SU-DHL-6 (cell line): ENCODE data around the gene CYP2J2.

Source experiments
- H2AFZ ChIP-seq: fragments of 200-600 bp; sonication (generic); 2 replicates; pipeline ENCODE4 v1.6.1; 2014; ENCODE audit warnings: low read depth, mild to moderate bottlenecking, moderate library complexity, mixed read lengths, antibody characterized with exemption, low read length; ENCODE audit not compliant: severe bottlenecking
- H3F3A ChIP-seq: fragments of 200-600 bp; shearing (Covaris generic); 2 replicates; pipeline ENCODE4 v1.6.0; 2016; ENCODE audit warnings: antibody characterized with exemption, mild to moderate bottlenecking; ENCODE audit not compliant: insufficient read depth
- H3K27ac ChIP-seq: fragments of 200-600 bp; sonication (generic); 2 replicates; pipeline ENCODE4 v1.5.1; 2016; ENCODE audit warnings: low read depth, mild to moderate bottlenecking, low read length, moderate library complexity, mixed read lengths
- H3K27me3 ChIP-seq: fragments of 200-600 bp; sonication (generic), shearing (Covaris generic); 2 replicates; pipeline ENCODE4 v1.6.0; 2014; ENCODE audit warnings: mild to moderate bottlenecking, low read length
- H3K36me3 ChIP-seq: fragments of 200-600 bp; sonication (generic); 2 replicates; pipeline ENCODE4 v1.6.1; 2014; ENCODE audit warnings: mild to moderate bottlenecking, low read length, mixed read lengths
- H3K4me2 ChIP-seq: fragments of 300-600, 200-600 bp; shearing (Covaris generic), sonication (generic); 2 replicates; pipeline ENCODE4 v1.6.0; 2014; ENCODE audit warnings: low read length, low read depth, mild to moderate bottlenecking; ENCODE audit not compliant: poor library complexity, severe bottlenecking
- H3K4me3 ChIP-seq: fragments of 200-600 bp; sonication (generic); 2 replicates; pipeline ENCODE4 v1.5.1; 2014; ENCODE audit warnings: antibody characterized with exemption, low read length, mild to moderate bottlenecking, mixed read lengths; ENCODE audit not compliant: insufficient read depth, poor library complexity, severe bottlenecking
- H3K79me2 ChIP-seq: fragments of 200-600 bp; sonication (generic); 2 replicates; pipeline ENCODE4 v1.6.1; 2014; ENCODE audit warnings: mild to moderate bottlenecking, low read length, moderate library complexity; ENCODE audit not compliant: insufficient read depth
- H3K9ac ChIP-seq: fragments of 200-600 bp; sonication (generic); 2 replicates; pipeline ENCODE4 v1.7.0; 2014; ENCODE audit warnings: mild to moderate bottlenecking, low read length
- H3K9me2 ChIP-seq: fragments of 200-600 bp; sonication (generic); replicated peaks from 2 replicates; pipeline ENCODE4 v1.6.1; 2014; ENCODE audit warnings: low read length; ENCODE audit not compliant: insufficient read depth
- H3K9me3 ChIP-seq: fragments of 200-600 bp; sonication (generic); 2 replicates; pipeline ENCODE4 v1.6.1; 2014; ENCODE audit warnings: low read length, mixed read lengths; ENCODE audit not compliant: insufficient read depth
- H4K20me1 ChIP-seq: fragments of 200-600 bp; sonication (generic); 2 replicates; pipeline ENCODE4 v1.6.1; 2014; ENCODE audit warnings: low read depth, mild to moderate bottlenecking, antibody characterized with exemption, low read length, moderate library complexity, mixed read lengths
- EZH2phosphoT487 ChIP-seq: fragments of 200-600 bp; sonication (generic), shearing (Covaris generic); conservative IDR thresholded peaks from 2 replicates; pipeline ENCODE4 v1.6.1; 2018; ENCODE audit warnings: mild to moderate bottlenecking, antibody characterized with exemption, low read length, moderate library complexity, mixed read lengths
- TF ChIP-seq, protein P1 (sequence below): fragments of 200-600 bp; sonication (generic); IDR thresholded peaks from one replicate; pipeline ENCODE4 v1.5.1; 2017; ENCODE audit warnings: antibody characterized with exemption, mild to moderate bottlenecking, low read length, moderate library complexity; ENCODE audit not compliant: insufficient read depth, poor library complexity, severe bottlenecking

Gene CYP2J2

GRCh38 chr1:59908682-59909081 is 17.9 kb downstream of the CYP2J2 start:
- H3K36me3 ChIP-seq, result no peaks in the 10 kb centered on the region
- H3K27ac ChIP-seq, result no peak overlapping the region
- no peak overlapping the region for H2AFZ ChIP-seq
- no peaks in the 10 kb centered on the region for H4K20me1 ChIP-seq
- no peaks in the 10 kb centered on the region for H3K27me3 ChIP-seq
- no peak overlapping the region for H3K4me2 ChIP-seq
- no peaks in the 10 kb centered on the region for H3K9me3 ChIP-seq
- no peak overlapping the region for H3K4me3 ChIP-seq
- no peaks in the 10 kb centered on the region for H3K9me2 ChIP-seq
- TF ChIP-seq, protein P1, sequence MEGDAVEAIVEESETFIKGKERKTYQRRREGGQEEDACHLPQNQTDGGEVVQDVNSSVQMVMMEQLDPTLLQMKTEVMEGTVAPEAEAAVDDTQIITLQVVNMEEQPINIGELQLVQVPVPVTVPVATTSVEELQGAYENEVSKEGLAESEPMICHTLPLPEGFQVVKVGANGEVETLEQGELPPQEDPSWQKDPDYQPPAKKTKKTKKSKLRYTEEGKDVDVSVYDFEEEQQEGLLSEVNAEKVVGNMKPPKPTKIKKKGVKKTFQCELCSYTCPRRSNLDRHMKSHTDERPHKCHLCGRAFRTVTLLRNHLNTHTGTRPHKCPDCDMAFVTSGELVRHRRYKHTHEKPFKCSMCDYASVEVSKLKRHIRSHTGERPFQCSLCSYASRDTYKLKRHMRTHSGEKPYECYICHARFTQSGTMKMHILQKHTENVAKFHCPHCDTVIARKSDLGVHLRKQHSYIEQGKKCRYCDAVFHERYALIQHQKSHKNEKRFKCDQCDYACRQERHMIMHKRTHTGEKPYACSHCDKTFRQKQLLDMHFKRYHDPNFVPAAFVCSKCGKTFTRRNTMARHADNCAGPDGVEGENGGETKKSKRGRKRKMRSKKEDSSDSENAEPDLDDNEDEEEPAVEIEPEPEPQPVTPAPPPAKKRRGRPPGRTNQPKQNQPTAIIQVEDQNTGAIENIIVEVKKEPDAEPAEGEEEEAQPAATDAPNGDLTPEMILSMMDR, result no peak
- TF ChIP-seq EZH2phosphoT487, result no peak
- H3K9ac ChIP-seq, result no peak overlapping the region
- no peaks in the 10 kb centered on the region for H3K79me2 ChIP-seq
- H3F3A ChIP-seq, result no peaks in the 10 kb centered on the region

DNA sequence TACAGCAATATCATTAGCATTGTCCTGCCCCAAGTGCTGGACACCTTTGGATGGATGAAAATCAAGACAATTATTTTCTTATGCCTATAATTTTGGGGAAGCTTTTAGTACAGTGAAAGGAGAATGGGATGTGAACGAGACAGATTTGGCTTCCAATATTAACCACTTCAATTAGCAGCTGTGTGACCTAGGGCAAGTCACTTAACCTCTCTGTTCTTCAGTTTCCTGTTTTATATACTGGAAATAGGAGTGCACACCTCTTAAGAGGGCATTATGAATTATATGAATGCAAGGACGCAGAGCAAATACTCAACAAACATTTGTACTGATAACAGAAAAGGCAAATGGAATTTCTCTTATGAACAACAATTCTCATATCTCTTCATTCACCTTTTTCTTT is 18.5 kb downstream of the CYP2J2 start:
- no peak overlapping the region for H3K9ac ChIP-seq
- no peaks in the 10 kb centered on the region for H3K79me2 ChIP-seq
- TF ChIP-seq EZH2phosphoT487, result no peak
- TF ChIP-seq, protein P1, result no peak
- H3K36me3 ChIP-seq, result no peaks in the 10 kb centered on the region
- no peaks in the 10 kb centered on the region for H4K20me1 ChIP-seq
- H3K9me2 ChIP-seq, result no peaks in the 10 kb centered on the region
- H3F3A ChIP-seq, result no peaks in the 10 kb centered on the region
- no peak overlapping the region for H2AFZ ChIP-seq
- no peaks in the 10 kb centered on the region for H3K9me3 ChIP-seq
- no peak overlapping the region for H3K27ac ChIP-seq
- no peaks in the 10 kb centered on the region for H3K27me3 ChIP-seq
- H3K4me3 ChIP-seq, result no peak overlapping the region
- no peak overlapping the region for H3K4me2 ChIP-seq

DNA sequence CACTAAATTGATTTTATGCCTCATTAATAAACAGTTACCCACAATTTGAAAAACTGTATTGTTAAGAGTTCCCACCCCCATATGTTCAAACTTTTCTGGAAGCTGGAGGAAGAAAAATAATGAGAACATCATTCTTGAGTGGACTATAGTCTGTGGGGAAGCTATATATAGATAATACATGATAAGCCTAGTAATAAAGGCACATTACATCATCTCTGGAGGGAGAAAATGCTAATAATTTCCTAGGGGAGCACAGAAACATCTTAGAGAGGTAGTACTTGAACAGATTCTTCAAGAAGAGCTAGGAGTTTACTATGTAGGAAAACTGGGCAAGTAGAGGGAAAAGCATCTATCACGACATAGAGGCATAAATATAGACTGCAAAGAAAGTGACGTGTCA is 19.6 kb downstream of the CYP2J2 start:
- H3K27ac ChIP-seq, result no peak overlapping the region
- H3K9ac ChIP-seq, result no peak overlapping the region
- no peaks in the 10 kb centered on the region for H4K20me1 ChIP-seq
- no peaks in the 10 kb centered on the region for H3K9me2 ChIP-seq
- H2AFZ ChIP-seq, result no peak overlapping the region
- TF ChIP-seq, protein P1, result no peak
- no peak for TF ChIP-seq EZH2phosphoT487
- H3F3A ChIP-seq, result no peaks in the 10 kb centered on the region
- no peak overlapping the region for H3K4me3 ChIP-seq
- no peaks in the 10 kb centered on the region for H3K9me3 ChIP-seq
- no peaks in the 10 kb centered on the region for H3K79me2 ChIP-seq
- no peak overlapping the region for H3K4me2 ChIP-seq
- no peaks in the 10 kb centered on the region for H3K36me3 ChIP-seq
- H3K27me3 ChIP-seq, result no peaks in the 10 kb centered on the region
